Measurements from ENCODE around the gene CXCR3. TPM values are rescaled to one million over a fixed set of nuclear protein-coding genes. Genes with fewer than 3 reads are reported as not detected.
A peak's percentile ranks its signal among the peaks of the same experiment; 100 is the strongest.
"Not testable (repeated sequence)": the region's sequence is repeated elsewhere in the genome, so short reads cannot be mapped to it uniquely, and the experiment has no call there.

CXCR3 gene
- total and polyA plus RNA-seq, 8 donors, result 0.17 to 1.7 (median 0.28) TPM; not detected in 2

GRCh38 chrX:71664889-71665491 is 46.7 kb upstream of the CXCR3 start:
- TF ChIP-seq CTCF (IDR thresholded peaks at IDR 0.05), result no peak
- no peak overlapping the region for H3K27ac ChIP-seq
- H3K9me3 ChIP-seq, result no peaks in the 10 kb centered on the region
- DNase-seq (no peak), ATAC-seq (no peak)
- H3K4me3 ChIP-seq, result no peak overlapping the region
- no peaks in the 10 kb centered on the region for H3K36me3 ChIP-seq
- intact Hi-C loops (cut with DNase I), result no loop called here
- no peaks in the 10 kb centered on the region for H3K27me3 ChIP-seq
- H3K4me1 ChIP-seq, result no peaks in the 10 kb centered on the region

DNA sequence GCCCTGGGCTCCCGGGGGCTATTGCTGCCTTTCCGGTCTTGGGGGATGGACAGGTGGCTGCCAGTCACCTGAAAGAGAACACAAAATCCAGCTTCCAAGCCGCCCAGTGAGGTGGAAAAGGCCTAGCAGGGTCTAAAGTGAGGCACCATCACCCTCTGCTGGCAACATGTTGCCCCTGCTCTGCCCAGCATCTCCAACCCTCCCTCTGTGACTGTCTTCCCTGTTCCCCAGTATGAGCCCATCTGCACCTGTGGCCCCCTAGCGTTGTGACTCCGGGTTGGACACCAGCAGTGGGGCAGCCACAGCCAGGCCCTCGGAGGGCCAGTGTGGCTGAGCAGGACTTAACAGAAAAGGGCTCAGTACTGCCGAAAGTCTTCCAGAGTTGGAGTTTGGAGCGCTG is 45.9 kb upstream of the CXCR3 start:
- H3K36me3 ChIP-seq; DNase-seq; H3K4me1 ChIP-seq; H3K27me3 ChIP-seq; H3K4me3 ChIP-seq; intact Hi-C loops (cut with DNase I); H3K27ac ChIP-seq; H3K9me3 ChIP-seq: not testable (repeated sequence)
- peak; percentile 44 for ATAC-seq

DNA sequence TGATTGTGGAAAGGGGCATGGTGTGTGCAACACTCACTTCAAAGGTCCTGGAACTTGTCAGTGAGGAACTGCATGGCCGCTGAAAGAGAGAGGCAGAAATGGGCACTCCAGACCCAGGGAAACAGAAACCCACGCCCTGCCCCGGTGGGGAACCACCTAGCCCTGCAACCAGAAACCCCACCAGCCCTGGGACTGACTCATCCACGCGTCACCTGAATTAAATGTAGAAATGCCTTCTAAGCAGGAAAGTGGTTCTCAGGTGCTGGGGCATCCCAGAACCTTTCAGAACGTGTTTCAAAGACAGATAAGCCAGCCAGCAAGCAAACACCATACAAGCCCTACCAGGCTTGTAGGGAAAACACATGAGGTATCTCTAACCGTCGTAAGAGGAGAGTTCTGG is 44.9 kb upstream of the CXCR3 start:
- intact Hi-C loops (cut with DNase I), result not testable (repeated sequence)

DNA sequence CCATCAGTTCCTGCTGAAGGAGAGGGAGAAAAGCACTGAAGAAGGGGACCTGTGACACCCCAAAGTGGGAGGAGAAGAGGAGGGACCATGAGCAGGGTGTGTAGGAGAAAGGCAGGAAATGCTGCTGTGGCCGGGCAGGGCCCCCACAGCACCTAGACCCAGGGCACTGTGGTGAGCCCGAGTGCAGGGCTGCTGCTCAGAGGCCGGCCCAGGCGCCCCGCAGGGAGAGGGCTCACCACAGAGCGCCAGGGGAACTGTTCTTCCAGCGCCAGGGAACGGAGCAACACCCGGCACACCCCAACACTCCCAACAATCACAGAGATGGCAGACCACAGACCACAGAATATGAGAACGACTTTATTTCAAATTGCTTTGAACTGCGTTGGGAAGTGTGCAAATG is 44.3 kb upstream of the CXCR3 start:
- H3K27me3 ChIP-seq; H3K36me3 ChIP-seq; DNase-seq; H3K27ac ChIP-seq; H3K4me3 ChIP-seq; H3K9me3 ChIP-seq; H3K4me1 ChIP-seq; intact Hi-C loops (cut with DNase I); ATAC-seq: not testable (repeated sequence)

More for the DNA sequence above, 44.9 kb upstream of the CXCR3 start:
- H3K4me1 ChIP-seq, DNase-seq, H3K9me3 ChIP-seq, H3K36me3 ChIP-seq, H3K27ac ChIP-seq, H3K4me3 ChIP-seq, ATAC-seq, H3K27me3 ChIP-seq: not testable (repeated sequence)

DNA sequence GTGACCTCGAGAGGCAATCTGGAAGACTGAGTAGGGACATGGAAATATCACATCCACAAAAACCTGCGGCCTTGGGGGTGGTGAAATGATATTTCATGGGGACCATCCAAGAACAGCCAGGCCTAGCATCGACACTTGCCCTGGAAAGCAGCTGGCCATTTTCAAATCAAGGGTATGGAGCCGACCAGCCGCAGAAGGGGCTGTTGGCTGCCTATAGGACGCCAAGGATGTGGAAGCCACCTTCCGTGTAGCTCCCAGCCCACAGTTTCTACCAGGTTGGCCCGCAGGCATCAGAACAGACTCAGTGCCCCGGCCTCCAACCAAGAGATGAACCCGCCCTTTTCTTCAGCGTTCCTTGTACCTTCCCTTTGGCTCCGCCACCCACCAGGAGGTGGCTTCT is 43.6 kb upstream of the CXCR3 start:
- TF ChIP-seq CTCF (IDR thresholded peaks at IDR 0.05), result no peak
- no peak for DNase-seq
- Histone ChIP-seq H3K4me1 (no peaks in the 10 kb centered on the region), H3K27ac (no peak overlapping the region), H3K9me3 (no peaks in the 10 kb centered on the region), H3K4me3 (no peak overlapping the region), H3K27me3 (no peaks in the 10 kb centered on the region), H3K36me3 (no peaks in the 10 kb centered on the region)
- intact Hi-C loops (cut with DNase I), result no loop called here
- ATAC-seq, result no peak

- intact Hi-C loops (cut with DNase I), result no loop called here
- Histone ChIP-seq H3K4me1 (no peaks in the 10 kb centered on the region), H3K4me3 (no peak overlapping the region), H3K36me3 (no peaks in the 10 kb centered on the region), H3K27me3 (no peaks in the 10 kb centered on the region), H3K27ac (no peak overlapping the region), H3K9me3 (no peaks in the 10 kb centered on the region)
- DNase-seq (no peak), ATAC-seq (no peak)
- no peak for TF ChIP-seq CTCF (IDR thresholded peaks at IDR 0.05)
Measured at GRCh38 chrX:71660562-71661416, 42.5 kb upstream of the CXCR3 start.
